Activated CD4-positive, alpha-beta T cell treated with anti-CD3 and anti-CD28 coated beads, Interleukin-2, amount 50 U/mL, for 16 hours (primary cell): Measurements from ENCODE around the gene MACIR.

Source experiments
- DNase-seq: peaks from one replicate; pipeline ENCODE4 v3.0.0-alpha.2; 2020

The MACIR gene

GRCh38 chr5:103247118-103247517, 11.4 kb upstream of the MACIR start:
- DNase-seq = no peak

DNA sequence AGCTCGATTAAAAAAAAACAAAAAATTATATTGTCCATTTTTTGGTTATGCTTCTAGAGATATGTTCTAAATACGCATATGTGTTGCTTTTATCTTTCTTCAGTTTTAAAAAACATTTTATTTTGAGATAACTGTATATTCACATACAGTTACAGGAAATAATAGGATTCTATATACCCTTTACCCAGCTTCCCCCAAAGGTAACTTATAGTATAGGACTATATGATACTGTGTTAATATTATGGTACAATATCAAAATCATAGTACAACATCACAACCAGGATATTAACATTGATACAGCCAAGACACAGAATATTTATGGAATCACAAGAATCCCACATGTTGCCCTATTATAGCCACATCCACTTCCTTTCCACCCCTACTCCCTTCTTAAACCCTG, 9.5 kb upstream of the MACIR start:
- DNase-seq = no peak

GRCh38 chr5:103254921-103255320, 3.6 kb upstream of the MACIR start:
- no peak for DNase-seq

- no peak for DNase-seq
These were observed 2.9 kb upstream of the MACIR start for GRCh38 chr5:103255691-103256090.

- no peak for DNase-seq
These were observed 2.4 kb upstream of the MACIR start for GRCh38 chr5:103256178-103256577.

DNA sequence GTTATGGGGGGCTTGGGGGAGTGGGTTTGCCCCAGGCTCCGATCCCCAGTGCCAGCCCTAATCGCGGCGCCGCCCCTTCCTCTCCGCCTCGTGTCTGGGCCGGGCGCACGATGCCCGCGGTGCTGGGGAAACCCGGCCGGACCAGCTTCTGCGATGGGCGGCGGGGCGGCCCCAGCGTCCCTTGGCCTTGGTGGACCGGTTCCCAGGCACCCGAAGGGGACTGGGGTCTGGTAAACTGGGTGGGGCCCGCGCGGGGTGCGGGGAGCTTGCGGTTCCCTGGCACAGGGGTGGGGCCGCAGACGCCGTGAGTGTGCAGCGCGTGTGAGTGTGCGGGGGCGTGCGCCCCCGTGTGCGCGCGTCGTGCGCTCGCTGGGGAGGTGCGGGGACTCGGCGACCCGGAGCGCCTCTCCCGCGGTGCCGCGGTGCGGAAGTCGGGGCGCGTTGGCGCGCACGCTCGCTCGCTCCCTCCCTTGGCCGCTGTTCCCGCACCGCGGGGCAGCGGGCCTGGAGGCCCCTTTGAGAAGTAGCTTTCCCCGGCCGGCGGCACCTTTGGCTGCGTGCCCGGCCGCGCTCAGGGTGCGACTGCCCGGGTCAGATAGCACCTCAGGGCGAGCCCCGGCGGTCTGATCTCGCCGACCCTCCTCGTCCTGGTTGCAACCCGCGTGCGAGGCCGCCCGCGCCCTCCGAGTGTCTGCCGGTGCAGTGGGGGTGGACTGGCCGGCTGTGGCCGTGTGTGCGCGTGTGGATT, 568 bp downstream of the MACIR start:
- DNase-seq = peak; percentile 64

- peak; percentile 14 for DNase-seq
These were observed 1.3 kb downstream of the MACIR start for GRCh38 chr5:103259705-103260355.

GRCh38 chr5:103260951-103261350, 2.4 kb downstream of the MACIR start:
- peak; percentile 10 for DNase-seq

DNA sequence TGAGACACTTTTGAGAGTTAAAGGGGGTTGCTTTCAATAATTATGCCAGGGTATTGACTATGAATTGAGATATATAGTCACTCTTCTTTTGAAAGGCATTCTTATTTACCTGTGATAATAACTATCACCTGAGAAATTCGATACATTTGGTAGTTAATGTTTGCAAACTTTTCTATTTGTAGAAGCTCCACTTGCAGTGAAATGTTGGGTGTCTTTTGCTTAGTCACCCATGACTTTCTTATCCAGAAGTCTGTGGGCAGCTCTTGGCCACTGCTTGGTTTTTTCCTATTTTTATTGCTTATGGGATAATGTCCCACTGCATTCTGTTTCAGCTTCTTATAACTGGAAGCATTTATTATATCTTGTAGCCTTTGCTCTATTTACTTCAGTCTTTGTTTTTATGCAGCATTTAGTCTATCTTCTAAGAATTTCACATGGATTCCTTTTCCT, 3.9 kb downstream of the MACIR start:
- no peak for DNase-seq

GRCh38 chr5:103263054-103263453, 4.5 kb downstream of the MACIR start:
- no peak for DNase-seq

DNA sequence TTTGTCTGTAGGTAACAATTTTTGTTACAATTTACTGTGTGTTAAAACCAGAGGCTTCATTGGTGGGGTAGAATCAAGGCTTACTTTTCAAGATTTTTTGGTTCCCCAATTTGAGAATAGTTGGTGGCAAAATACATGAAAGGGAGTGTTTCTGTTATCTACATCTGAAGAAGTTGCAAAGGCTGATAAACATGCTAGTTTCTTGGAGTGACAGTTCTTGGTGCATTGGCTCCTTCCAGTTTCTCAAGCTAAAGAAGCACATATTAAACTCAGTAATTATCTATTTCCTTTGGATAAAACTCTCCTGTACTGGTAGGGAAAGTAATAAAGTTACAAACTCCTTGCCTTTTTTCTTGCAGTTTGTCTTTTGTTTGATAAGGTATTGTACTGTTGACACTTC, 5.9 kb downstream of the MACIR start:
- no peak for DNase-seq

DNA sequence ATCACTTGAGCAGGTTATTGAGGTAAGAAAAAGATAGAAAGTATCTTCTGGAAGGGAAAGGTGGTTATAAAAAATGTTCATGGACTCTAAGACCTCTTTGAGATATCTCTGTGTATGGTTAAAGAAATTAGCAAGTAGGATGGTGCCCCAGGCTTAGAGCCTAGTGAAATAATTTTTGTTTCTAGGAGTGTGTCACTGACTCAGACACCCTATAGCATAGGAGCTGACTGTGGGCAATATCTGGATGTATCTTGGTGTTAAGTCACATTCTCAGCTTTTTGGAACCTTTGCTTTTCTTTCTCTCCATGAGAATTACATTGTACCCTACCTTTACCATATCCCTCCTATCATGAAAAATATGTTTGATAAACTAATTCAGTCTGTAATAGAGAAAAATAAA, 12.0 kb downstream of the MACIR start:
- DNase-seq = no peak

DNA sequence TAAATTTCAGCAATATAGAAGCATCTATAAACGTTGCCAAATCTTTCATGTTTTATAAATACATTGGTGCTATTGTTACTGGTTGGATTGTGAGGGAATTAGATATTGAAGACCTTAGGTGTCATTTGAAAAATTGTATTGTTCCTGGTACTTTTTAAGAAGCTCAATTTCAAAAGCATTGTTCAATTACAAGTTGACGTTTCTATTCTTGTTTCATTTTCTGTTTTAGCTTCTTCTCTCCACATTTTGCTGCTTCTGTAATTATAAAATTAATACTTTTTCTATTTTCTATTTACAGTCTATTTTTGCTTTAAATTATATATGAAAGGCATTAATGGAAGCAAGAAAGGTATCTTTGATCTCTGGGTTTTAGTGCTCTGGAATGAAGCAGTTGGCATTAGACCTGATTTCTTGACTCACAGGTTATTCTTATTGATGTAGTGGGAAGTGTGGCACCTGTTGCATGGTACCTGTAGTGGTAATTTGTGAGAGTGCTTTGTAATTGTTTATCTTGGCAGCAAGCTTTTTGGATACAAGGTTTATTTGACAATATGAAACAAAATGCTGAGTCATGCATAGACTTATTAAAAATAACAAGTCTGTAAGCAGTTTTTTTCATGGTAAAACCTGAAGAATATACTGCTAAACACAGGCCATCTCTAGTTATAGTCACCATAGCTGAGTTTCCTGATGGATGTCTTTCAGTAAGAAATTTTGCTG, 13.2 kb downstream of the MACIR start:
- DNase-seq = no peak

- DNase-seq = no peak
These were observed 13.8 kb downstream of the MACIR start for GRCh38 chr5:103272377-103272776.

DNA sequence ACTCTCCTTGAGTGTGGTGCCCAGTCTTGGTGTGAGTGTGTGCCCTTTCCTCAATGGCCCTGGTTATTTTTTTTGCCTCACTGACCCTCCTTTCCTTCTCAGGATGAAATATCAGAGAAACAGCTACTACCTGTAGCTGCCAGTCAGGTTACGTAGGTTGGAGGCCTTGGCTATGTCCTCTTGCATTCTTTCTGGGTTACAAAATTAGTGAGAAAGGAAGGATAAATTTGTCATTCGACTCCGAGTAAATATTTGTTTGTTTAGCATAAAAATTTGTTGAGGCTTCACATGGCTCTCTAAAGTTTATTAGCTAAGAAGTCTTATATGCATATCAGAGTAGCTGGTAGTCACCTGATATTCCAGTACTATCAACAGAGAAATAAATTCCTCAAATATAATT, 15.4 kb downstream of the MACIR start:
- DNase-seq = no peak

GRCh38 chr5:103275851-103276250, 17.3 kb downstream of the MACIR start:
- DNase-seq = no peak

DNA sequence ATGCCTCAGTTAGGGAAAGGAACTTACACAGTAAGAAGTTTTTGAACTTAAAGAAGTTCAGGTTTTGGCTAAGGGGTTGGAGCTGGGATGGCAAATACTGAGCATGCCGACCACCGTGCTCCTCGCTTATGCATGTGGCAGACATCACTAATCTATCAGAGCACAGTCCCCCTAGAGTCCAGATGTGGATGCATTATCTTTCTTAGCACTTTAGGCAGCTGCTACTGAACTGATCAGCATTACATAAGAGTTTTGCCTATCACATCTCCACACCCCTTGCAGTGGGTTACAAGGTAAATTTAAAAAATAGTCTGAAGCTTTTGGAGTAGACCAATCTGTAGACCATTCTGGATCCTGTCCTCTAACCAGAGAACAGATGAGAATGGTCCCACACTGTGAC, 22.4 kb downstream of the MACIR start:
- DNase-seq = no peak

- DNase-seq = no peak
These were observed 24.6 kb downstream of the MACIR start for GRCh38 chr5:103283120-103283519.

- DNase-seq = no peak
These were observed 25.3 kb downstream of the MACIR start for GRCh38 chr5:103283869-103284268.

DNA sequence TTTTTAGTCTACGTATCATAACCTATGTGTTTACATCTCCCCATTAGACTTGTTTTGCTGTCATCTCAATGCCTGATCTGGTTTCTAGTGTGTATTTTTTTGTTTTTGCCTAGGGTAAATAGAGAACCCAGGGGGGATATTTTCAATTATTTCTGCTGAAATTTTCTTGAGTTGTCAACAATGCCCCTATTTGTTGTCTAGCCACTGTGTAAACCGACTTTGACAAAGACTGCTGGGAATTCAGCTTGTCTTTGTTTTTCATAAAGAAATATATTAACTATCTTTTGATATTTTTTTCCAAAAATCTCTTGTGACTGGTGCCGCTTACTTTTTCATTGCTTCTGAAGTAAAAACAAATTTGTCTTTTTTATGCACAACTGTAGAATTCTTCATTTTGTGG, 28.1 kb downstream of the MACIR start:
- DNase-seq = no peak

DNA sequence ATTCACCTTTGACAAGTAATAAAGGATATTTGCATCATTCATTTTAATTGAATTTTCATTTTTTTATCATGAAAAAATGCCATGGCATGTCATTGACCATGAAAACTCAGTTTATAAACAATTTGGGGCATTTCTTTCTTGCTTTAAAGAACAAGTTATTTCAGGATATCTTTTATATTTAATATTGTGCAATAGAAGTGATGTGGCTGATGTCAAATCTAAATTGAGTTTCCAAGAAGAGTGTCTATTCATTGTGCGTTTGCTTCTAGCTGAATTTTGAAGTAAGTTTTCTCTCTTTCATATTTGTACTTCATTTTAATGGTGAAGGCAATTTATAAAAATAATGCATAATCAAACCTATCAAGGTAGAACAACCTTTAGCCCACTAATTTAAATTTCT, 30.5 kb downstream of the MACIR start:
- DNase-seq = no peak

GRCh38 chr5:103290846-103291245, 32.3 kb downstream of the MACIR start:
- no peak for DNase-seq

DNA sequence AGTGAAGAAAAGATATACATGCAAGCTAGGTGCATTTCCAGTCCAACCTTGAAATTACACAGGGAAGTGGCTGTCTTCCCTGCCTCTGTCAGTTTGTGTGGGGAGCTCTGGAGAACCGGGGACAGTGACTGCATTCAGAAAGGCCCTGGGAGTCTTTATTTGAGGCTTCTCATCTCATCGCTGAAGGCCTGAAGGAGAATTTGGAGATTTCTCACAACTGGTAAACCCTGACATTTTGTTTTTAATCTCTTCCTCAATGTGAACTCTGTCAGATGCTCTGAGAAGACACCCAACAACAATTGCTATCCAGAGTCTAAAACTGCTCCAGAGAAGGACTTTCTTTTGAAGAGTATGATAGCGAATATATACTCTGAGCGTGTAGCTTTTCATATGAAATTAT, 33.0 kb downstream of the MACIR start:
- no peak for DNase-seq

DNA sequence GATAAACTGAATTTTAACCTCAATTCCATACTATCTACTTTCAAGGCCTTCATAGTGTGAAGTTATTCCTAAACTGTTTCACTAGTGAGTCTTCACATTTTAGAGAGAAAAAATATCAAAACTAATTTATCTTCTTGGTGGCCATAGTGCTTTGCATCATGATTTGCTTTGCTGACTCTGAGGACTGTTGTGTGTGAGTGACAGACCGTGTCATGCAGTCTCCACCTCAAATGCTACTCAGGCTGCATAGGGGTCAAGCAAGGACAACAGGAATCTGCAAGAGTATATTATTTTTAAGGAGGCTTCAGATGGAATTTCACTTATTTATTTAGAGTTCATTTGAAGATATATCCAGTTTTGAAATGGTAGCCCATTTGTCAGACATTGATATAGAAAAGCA, 34.5 kb downstream of the MACIR start:
- no peak for DNase-seq
